ENCODE results near the gene C5AR1.
"Not testable (repeated sequence)": the region's sequence is repeated elsewhere in the genome, so short reads cannot be mapped to it uniquely, and the experiment has no call there.

The C5AR1 gene

DNA sequence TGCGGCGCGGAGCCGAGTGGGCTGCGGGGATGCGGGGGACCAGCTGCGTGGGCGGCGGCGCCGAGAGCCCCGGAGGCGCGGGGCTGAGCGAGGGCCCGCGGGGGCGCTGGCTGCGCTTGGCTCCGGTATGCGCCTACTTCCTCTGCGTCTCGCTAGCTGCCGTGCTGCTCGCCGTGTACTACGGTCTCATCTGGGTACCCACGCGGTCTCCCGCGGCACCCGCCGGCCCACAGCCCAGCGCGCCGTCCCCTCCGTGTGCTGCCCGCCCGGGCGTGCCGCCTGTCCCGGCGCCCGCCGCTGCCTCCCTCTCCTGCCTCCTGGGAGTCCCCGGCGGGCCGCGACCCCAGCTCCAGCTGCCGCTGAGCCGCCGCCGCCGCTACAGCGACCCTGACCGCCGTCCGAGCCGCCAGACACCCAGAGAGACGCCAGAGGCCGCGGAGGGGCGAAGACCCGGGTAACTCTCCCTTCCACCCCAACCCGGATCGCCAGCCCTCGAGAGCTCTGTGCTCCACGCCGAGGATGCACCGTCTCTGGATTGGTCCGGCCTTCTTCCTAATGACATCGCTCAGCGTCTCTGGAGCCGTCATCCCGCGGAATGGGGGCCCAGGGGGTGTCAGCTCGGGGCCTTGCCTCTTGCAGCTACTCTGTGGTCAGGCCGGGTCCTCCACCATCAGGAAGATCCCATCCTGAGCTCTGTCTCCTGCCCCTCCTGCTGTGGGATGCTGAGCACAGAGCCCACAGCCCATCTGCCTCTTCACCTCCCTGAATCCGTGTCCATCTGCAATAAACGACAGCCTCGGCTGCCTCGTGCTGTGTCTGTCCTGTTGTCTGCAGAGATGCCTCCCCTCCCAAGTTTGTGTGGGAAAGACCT, 34.5 kb upstream of the C5AR1 start:
- no peak for DNase-seq (ENCODE audit: low read depth)
- peak overlapping the region; percentile 30 for H3K4me3 ChIP-seq (ENCODE audit: low read length)
- TF ChIP-seq, protein P1, sequence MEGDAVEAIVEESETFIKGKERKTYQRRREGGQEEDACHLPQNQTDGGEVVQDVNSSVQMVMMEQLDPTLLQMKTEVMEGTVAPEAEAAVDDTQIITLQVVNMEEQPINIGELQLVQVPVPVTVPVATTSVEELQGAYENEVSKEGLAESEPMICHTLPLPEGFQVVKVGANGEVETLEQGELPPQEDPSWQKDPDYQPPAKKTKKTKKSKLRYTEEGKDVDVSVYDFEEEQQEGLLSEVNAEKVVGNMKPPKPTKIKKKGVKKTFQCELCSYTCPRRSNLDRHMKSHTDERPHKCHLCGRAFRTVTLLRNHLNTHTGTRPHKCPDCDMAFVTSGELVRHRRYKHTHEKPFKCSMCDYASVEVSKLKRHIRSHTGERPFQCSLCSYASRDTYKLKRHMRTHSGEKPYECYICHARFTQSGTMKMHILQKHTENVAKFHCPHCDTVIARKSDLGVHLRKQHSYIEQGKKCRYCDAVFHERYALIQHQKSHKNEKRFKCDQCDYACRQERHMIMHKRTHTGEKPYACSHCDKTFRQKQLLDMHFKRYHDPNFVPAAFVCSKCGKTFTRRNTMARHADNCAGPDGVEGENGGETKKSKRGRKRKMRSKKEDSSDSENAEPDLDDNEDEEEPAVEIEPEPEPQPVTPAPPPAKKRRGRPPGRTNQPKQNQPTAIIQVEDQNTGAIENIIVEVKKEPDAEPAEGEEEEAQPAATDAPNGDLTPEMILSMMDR (IDR thresholded peaks at IDR 0.05; ENCODE audit: insufficient read depth, low read depth, low read length, missing control alignments) = no peak

DNA sequence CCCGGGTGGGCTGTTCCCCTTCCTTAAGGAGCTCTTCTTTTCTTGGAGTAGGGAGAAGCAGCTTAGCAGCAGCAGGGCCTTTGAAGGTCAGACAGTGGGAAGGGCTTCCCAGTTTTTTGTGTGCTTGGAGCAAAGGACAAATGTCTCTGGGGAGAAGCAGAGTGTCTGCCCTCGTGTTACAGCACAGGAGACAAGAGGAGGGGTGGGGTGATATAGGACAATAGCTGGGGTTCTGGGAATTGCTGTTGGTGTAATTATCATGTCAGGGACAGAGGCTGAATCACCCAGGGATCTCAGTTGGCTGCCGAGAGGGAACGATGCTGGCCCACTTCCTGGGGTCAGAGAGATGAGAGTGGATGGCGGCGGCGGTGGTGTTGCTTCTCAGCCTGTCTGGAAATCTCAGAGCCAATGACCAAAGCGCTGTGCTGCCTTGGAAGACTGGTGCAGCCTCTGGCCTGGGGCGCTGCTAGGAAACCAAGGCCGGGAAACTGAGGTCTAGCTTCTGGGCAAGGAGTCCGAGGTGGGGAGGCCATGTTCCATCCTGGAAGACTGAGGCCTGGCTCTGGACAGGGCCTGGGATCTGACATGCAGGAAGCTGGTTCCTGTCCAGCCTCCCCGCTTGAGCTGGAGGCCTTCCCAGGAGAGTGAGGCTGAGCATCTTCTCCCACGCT, 33.7 kb upstream of the C5AR1 start:
- TF ChIP-seq, protein P1 (IDR thresholded peaks at IDR 0.05; ENCODE audit: insufficient read depth, low read depth, low read length, missing control alignments) = no peak
- H3K4me3 ChIP-seq (ENCODE audit: low read length) = no peak overlapping the region
- no peak for DNase-seq (ENCODE audit: low read depth)

DNA sequence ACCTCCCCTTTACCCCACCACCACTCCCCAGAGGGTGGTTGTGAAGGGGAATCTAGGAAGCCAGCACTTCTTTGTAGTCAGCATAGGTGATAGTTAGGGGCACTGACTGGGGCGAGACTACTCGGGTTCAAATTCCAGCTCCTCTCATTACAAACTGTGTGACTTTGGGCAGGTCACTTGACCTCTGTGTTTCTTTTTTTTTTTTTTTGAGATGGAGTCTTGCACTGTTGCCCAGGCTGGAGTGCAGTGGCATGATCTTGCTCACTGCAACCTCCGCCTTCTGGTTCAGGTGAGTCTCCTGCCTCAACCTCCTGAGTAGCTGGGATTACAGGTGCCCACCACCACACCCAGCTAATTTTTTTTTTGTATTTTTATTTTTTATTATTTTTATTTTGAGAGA, 33.1 kb upstream of the C5AR1 start:
- not testable (repeated sequence) for H3K4me3 ChIP-seq (ENCODE audit: low read length); DNase-seq (ENCODE audit: low read depth)

DNA sequence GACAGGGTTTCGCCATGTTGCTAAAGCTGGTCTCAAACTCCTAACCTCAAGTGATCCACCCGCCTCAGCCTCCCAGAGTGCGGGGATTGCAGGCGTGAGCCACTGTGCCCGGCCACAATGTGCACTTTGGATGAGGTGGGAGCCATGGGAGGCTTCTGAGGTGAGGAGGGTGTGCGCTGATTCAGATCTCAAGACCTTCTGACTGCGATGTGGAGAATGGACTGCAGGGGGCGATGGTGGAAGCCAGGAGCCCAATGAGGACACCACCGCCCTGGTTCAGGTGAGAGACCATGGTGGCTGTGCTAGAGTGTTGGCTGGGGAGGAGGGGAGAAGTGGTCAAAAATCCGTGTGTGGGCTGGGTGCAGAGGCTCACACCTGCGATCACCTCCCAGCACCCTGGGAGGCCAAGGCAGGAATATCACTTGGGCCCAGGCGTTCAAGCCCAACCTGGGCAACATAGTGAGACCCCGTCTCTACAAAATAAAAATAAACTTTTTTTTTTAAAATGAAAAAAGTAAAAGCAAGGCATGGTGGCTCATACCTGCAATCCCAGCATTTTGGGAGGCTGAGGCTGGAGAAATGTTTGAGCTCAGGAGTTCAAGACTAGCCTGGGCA, 29.4 kb upstream of the C5AR1 start:
- H3K4me3 ChIP-seq (ENCODE audit: low read length) = no peak overlapping the region
- TF ChIP-seq, protein P1 (IDR thresholded peaks at IDR 0.05; ENCODE audit: insufficient read depth, low read depth, low read length, missing control alignments) = peak; percentile 43
- DNase-seq (ENCODE audit: low read depth) = peak; percentile 44

GRCh38 chr19:47283405-47284059, 26.1 kb upstream of the C5AR1 start:
- DNase-seq (ENCODE audit: low read depth) = no peak
- TF ChIP-seq, protein P1 (IDR thresholded peaks at IDR 0.05; ENCODE audit: insufficient read depth, low read depth, low read length, missing control alignments) = no peak

DNA sequence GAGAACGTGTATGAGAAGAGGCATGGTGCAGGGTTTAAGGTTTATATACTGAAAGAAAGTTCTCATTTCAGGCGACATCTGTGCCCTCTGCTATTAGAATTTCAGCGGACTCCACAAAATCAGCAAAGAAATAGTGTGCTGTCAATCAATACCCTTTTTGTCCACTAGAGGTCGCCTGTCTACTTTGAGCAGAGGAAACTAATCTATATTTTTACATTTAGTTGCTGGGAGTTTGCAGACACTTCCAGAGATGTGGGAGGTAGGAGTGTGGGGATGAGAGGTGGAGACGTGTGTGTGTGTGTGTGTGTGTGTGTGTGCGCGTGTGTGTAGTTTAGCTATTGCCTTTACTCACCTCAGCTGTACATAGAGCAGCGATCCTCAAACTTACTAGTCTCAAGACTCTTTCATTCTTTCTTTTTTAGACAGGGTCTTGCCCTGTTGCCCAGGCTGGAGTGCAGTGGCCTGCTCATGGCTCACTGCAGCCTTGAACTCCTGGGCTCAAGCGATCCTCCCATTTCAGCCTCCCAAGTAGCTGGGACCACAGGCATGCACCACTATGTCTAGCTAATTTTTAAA, 25.2 kb upstream of the C5AR1 start:
- peak; percentile 66 for DNase-seq (ENCODE audit: low read depth)
- TF ChIP-seq, protein P1 (IDR thresholded peaks at IDR 0.05; ENCODE audit: insufficient read depth, low read depth, low read length, missing control alignments) = peak; percentile 80
- H3K4me3 ChIP-seq (ENCODE audit: low read length) = no peak overlapping the region

More at GRCh38 chr19:47283405-47284059, 26.1 kb upstream of the C5AR1 start:
- no peak overlapping the region for H3K4me3 ChIP-seq (ENCODE audit: low read length)

Measured in epithelial cell of esophagus (primary cell).